GM12891 (cell line): ENCODE data around the gene ANKMY2.

ENCODE experiments used
- PAX5 ChIP-seq: IDR thresholded peaks from 2 replicates; pipeline ENCODE4 v1.6.1; 2011; ENCODE audit warnings: low read length, moderate library complexity, mild to moderate bottlenecking; ENCODE audit not compliant: insufficient read depth, severe bottlenecking
- POLR2A ChIP-seq: IDR thresholded peaks from 2 replicates; pipeline ENCODE4 v1.6.1; 2011; ENCODE audit warnings: low read depth, low read length, control low read depth
- POLR2AphosphoS5 ChIP-seq: IDR thresholded peaks from 2 replicates; pipeline ENCODE4 v1.6.1; 2011; ENCODE audit warnings: low read depth, low read length, control low read depth
- TAF1 ChIP-seq: IDR thresholded peaks from 2 replicates; pipeline ENCODE4 v1.6.1; 2011; ENCODE audit warnings: low read depth, low read length, control low read depth

GRCh38 chr7:16585540-16585939 lies 60.0 kb downstream of the ANKMY2 start:
- TF ChIP-seq POLR2A: no peak
- no peak for TF ChIP-seq TAF1
- no peak for TF ChIP-seq POLR2AphosphoS5
- no peak for TF ChIP-seq PAX5
